Keratinocyte (primary cell): ENCODE measurements around the gene BUD23. TPM values are rescaled to one million over a fixed set of nuclear protein-coding genes. Genes with fewer than 3 reads are reported as not detected.
"Not testable (repeated sequence)": the region's sequence is repeated elsewhere in the genome, so short reads cannot be mapped to it uniquely, and the experiment has no call there.

Experiments
- DNase-seq: peaks from one replicate; pipeline ENCODE4 v3.0.0-alpha.2; 2011; ENCODE audit warnings: low read depth, missing footprints, low spot score
- FAIRE-seq: peaks from 2 replicates; lab custom pipeline; 2011; peaks lifted over from hg19 to GRCh38; lab: Jason Lieb, UNC
- H2AFZ ChIP-seq: 2 replicates; pipeline ENCODE4 v1.6.0; 2012; ENCODE audit warnings: low read length, control low read depth, inconsistent platforms; ENCODE audit not compliant: control insufficient read depth
- H3K27ac ChIP-seq: 2 replicates; pipeline ENCODE4 v1.5.1; 2011; ENCODE audit warnings: low read length; ENCODE audit not compliant: control insufficient read depth, insufficient read depth
- H3K27me3 ChIP-seq: 3 replicates; pipeline ENCODE4 v1.6.0; 2011; ENCODE audit warnings: low read length; ENCODE audit not compliant: control insufficient read depth, insufficient read depth; ENCODE audit errors: extremely low read depth
- H3K36me3 ChIP-seq, 2 experiments: 2 replicates in 1 of 2; 3 replicates in 1 of 2; pipeline ENCODE4 v1.5.1; 2011; ENCODE audit warnings: low read length in 2 of 2, mild to moderate bottlenecking in 1 of 2; ENCODE audit not compliant: control insufficient read depth in 2 of 2, insufficient read depth in 2 of 2; ENCODE audit errors: extremely low read depth in 1 of 2
- H3K4me1 ChIP-seq: 3 replicates; pipeline ENCODE4 v1.5.1; 2011; ENCODE audit warnings: low read length; ENCODE audit not compliant: control insufficient read depth, insufficient read depth; ENCODE audit errors: extremely low read depth
- H3K4me2 ChIP-seq: 3 replicates; pipeline ENCODE4 v1.6.0; 2011; ENCODE audit warnings: low read depth, low read length; ENCODE audit not compliant: control insufficient read depth, insufficient read depth; ENCODE audit errors: extremely low read depth
- H3K4me3 ChIP-seq, 3 experiments: fragments of 200-600 bp in 1 of 3; sonication (generic) in 1 of 3; 2 replicates in 2 of 3; 3 replicates in 1 of 3; pipeline ENCODE4 v1.5.1; 2011 to 2016; ENCODE audit warnings: low read length in 3 of 3, mild to moderate bottlenecking in 3 of 3, control low read depth in 2 of 3, inconsistent platforms in 1 of 3, low read depth in 1 of 3, mixed read lengths in 1 of 3, mixed run types in 1 of 3, moderate library complexity in 1 of 3; ENCODE audit not compliant: control insufficient read depth in 2 of 3, insufficient read depth in 2 of 3; ENCODE audit errors: extremely low read depth in 1 of 3
- H3K79me2 ChIP-seq: 2 replicates; pipeline ENCODE4 v1.6.0; 2012; ENCODE audit warnings: low read length; ENCODE audit not compliant: control insufficient read depth, insufficient read depth
- H3K9ac ChIP-seq: 3 replicates; pipeline ENCODE4 v1.6.0; 2011; ENCODE audit warnings: low read length; ENCODE audit not compliant: control insufficient read depth, insufficient read depth; ENCODE audit errors: extremely low read depth
- H3K9me1 ChIP-seq: 3 replicates; pipeline ENCODE4 v1.6.0; 2011; ENCODE audit warnings: low read length; ENCODE audit not compliant: control insufficient read depth, insufficient read depth; ENCODE audit errors: extremely low read depth
- H3K9me3 ChIP-seq: 2 replicates; pipeline ENCODE4 v1.5.1; 2012; ENCODE audit warnings: low read depth, low read length; ENCODE audit not compliant: control insufficient read depth
- H4K20me1 ChIP-seq: 3 replicates; pipeline ENCODE4 v1.6.0; 2011; ENCODE audit warnings: low read length; ENCODE audit not compliant: control insufficient read depth, insufficient read depth; ENCODE audit errors: extremely low read depth
- CTCF ChIP-seq, 3 experiments: IDR thresholded peaks in 1 of 3; conservative IDR thresholded peaks in 1 of 3; optimal IDR thresholded peaks in 1 of 3; 2 replicates in 2 of 3; 3 replicates in 1 of 3; pipeline versions ENCODE3 to v1.5.1; 2011; ENCODE audit warnings: low read length in 3 of 3, mild to moderate bottlenecking in 3 of 3, moderate library complexity in 2 of 3, control low read depth in 1 of 3, inconsistent platforms in 1 of 3; ENCODE audit not compliant: insufficient read depth in 2 of 3; ENCODE audit errors: extremely low read depth in 1 of 3
- EZH2 ChIP-seq: IDR thresholded peaks from one replicate; pipeline ENCODE4 v1.6.1; 2012; ENCODE audit warnings: inconsistent platforms, mild to moderate bottlenecking, low read length, moderate library complexity
- dilution Hi-C: fragments of 300-500 bp; cut with MboI; formaldehyde crosslinking; loops from one replicate; pipeline ENCODE4 v1.7.0; 2020; ENCODE audit warnings: low sequenced_read_pairs; ENCODE audit not compliant: extremely low pct_ligation_motif_present
- polyA plus RNA-seq, 5 experiments: library from polyadenylated mRNA; depleted of rRNA in 3 of 5; stranded (reverse) in 3 of 5; stranded (forward) in 1 of 5; unstranded in 1 of 5; fragments of >200 nt; gene quantifications; 1 replicate in 1 of 5; 2 replicates in 3 of 5; 3 replicates in 1 of 5; pipeline versions ENCODE4 v1.2.1 to v1.2.3, GENCODE V29; 2011 to 2012; ENCODE audit warnings: missing spikeins in 2 of 5, low read depth in 1 of 5, low replicate concordance in 1 of 5

BUD23 gene
- polyA plus RNA-seq, 1 donor (not counting 4 experiments of a cell fraction or from before 2014, with no cell fraction given), result 72.0 TPM

GRCh38 chr7:73674468-73675124 lies 8.8 kb upstream of the BUD23 start:
- dilution Hi-C loops, result no loop called here
- Histone ChIP-seq H3K27me3 (no peaks in the 10 kb centered on the region), H3K4me3 (no peak overlapping the region), H3K36me3 (peaks cover 0 to 8% of the 10 kb centered on the region in 2 experiments), H3K4me1 (no peaks in the 10 kb centered on the region), H2AFZ (no peak overlapping the region), H4K20me1 (peaks cover 3% of the 10 kb centered on the region), H3K9ac (no peak overlapping the region), H3K9me3 (no peaks in the 10 kb centered on the region), H3K4me2 (no peak overlapping the region), H3K27ac (no peak overlapping the region), H3K79me2 (peaks cover 9% of the 10 kb centered on the region), H3K9me1 (peaks cover 1% of the 10 kb centered on the region)
- DNase-seq, result no peak
- FAIRE-seq, result no peak
- TF ChIP-seq EZH2, result no peak

DNA sequence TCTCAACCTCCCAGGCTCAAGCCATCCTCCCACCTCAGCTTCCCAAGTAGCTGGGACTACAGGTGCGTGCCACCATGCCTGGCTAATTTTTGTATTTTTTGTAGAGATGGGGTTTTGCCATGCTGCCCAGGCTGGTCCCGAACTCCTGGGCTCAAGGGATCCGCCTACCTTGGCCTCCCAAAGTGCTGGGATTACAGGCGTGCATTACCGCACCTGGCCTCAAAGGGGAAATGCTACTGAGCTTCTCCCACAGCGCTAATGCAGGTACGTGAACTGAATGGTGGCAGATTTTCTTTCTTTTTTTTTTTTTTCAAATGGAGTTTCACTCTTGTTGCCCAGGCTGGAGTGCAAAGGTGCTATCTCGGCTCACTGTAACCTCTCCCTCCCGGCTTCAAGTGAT lies 7.3 kb upstream of the BUD23 start:
- H2AFZ ChIP-seq, FAIRE-seq, H3K9me3 ChIP-seq, H3K27ac ChIP-seq, H3K4me2 ChIP-seq, H3K9me1 ChIP-seq, DNase-seq, H3K4me1 ChIP-seq, H3K36me3 ChIP-seq, H4K20me1 ChIP-seq, H3K27me3 ChIP-seq, H3K9ac ChIP-seq, H3K4me3 ChIP-seq, dilution Hi-C loops: not testable (repeated sequence)
- peaks cover 24% of the 10 kb centered on the region for H3K79me2 ChIP-seq

DNA sequence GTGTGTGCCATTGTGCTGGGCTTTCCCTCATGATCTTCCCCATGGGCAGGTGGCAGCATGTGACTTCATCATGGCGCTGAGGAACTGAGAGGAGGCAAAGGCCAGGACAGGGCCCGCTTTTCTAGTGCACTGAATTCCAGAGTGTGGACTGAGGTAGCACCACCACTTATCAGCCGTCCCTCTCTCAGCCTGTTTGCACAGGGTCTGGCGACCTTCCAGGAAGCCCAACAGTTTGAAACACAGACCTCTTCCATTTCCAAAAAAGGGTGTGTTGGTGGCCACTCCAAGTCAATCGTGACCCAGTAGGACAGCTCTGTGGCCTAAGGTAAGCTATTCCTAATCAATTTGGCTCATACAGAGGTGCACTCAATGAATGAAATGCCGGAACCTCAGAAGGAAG lies 4.5 kb upstream of the BUD23 start:
- DNase-seq (no peak), FAIRE-seq (no peak)
- Histone ChIP-seq H3K9me3 (no peaks in the 10 kb centered on the region), H3K79me2 (peaks cover 49% of the 10 kb centered on the region), H3K9ac (no peak overlapping the region), H3K9me1 (peaks cover 4% of the 10 kb centered on the region), H2AFZ (no peak overlapping the region), H3K4me2 (no peak overlapping the region), H3K4me3 (no peak overlapping the region), H3K4me1 (peaks cover 17% of the 10 kb centered on the region), H3K27ac (no peak overlapping the region), H3K27me3 (no peaks in the 10 kb centered on the region), H3K36me3 (peaks cover 0 to 8% of the 10 kb centered on the region in 2 experiments), H4K20me1 (peaks cover 3% of the 10 kb centered on the region)
- dilution Hi-C loops, result no loop called here
- no peak for TF ChIP-seq EZH2
- TF ChIP-seq CTCF (optimal IDR thresholded peaks at IDR 0.05 in 1 of 3, IDR thresholded peaks at IDR 0.05 in 1 of 3, conservative IDR thresholded peaks at IDR 0.05 in 1 of 3; ENCODE audit: extremely low read depth in 1 of 3, insufficient read depth in 2 of 3, low read length in 3 of 3), result no peak
